Neural crest cell (in vitro differentiated cells): ENCODE measurements around the gene NR3C2. TPM values are rescaled to one million over a fixed set of nuclear protein-coding genes. Genes with fewer than 3 reads are reported as not detected.

Source experiments
- DNase-seq: peaks from one replicate; pipeline ENCODE4 v3.0.0; 2021; ENCODE audit warnings: low read depth, mixed read lengths, low spot score
- H3K27ac Mint-ChIP-seq: one replicate; pipeline ENCODE4 v1.8.0; 2021; ENCODE audit warnings: mild to moderate bottlenecking, mixed read lengths; ENCODE audit not compliant: unreplicated experiment
- H3K27me3 Mint-ChIP-seq: 2 replicates; pipeline ENCODE4 v1.8.0; 2021; ENCODE audit warnings: low read depth, mild to moderate bottlenecking, mixed read lengths
- H3K36me3 Mint-ChIP-seq: 2 replicates; pipeline ENCODE4 v1.8.0; 2021; ENCODE audit warnings: low read depth, mild to moderate bottlenecking, mixed read lengths
- H3K4me1 Mint-ChIP-seq: 2 replicates; pipeline ENCODE4 v1.8.0; 2021; ENCODE audit warnings: mixed read lengths
- H3K4me3 Mint-ChIP-seq: one replicate; pipeline ENCODE4 v1.8.0; 2021; ENCODE audit warnings: mild to moderate bottlenecking, mixed read lengths
- H3K9me3 Mint-ChIP-seq: 2 replicates; pipeline ENCODE4 v1.8.0; 2021; ENCODE audit warnings: mixed read lengths
- CTCF ChIP-seq: fragments of 200-600 bp; sonication (generic); conservative IDR thresholded peaks from 2 replicates; pipeline ENCODE4 v1.5.0; 2021; ENCODE audit warnings: antibody characterized with exemption, mild to moderate bottlenecking
- total RNA-seq: library from RNA; stranded (reverse); gene quantifications from 2 replicates; pipeline ENCODE4 v1.2.1, GENCODE V29; 2021

The NR3C2 gene
- total RNA-seq, 1 donor from 2014 or later, result 0.21 TPM

DNA sequence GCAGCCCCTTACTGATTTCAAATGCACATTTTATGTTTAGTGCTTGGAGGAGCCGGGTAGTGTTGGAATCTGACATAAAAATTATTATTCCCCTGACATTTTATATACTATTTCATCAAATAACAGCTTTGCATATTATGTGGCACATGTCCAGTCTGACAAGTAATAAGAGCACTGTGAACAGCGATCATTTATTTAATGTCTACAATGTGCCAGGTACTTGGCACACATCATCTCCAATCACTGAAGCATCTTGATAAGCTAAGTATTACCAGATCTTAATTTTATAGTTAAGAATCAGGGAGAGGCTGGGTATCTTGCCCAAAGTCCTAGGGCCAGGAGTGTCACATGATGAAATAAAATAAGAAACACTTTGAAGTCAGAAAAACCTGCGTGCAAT lies 197.2 kb downstream of the NR3C2 start:
- Mint-ChIP-seq H3K9me3 (no peaks in the 10 kb centered on the region), H3K4me1 (no peaks in the 10 kb centered on the region), H3K36me3 (no peaks in the 10 kb centered on the region), H3K27me3 (no peaks in the 10 kb centered on the region), H3K27ac (no peak overlapping the region), H3K4me3 (no peak overlapping the region)
- no peak for TF ChIP-seq CTCF
- no peak for DNase-seq

- no peak for DNase-seq
- H3K27me3 Mint-ChIP-seq, result no peaks in the 10 kb centered on the region
- H3K4me1 Mint-ChIP-seq, result no peaks in the 10 kb centered on the region
- H3K4me3 Mint-ChIP-seq, result no peak overlapping the region
- no peak for TF ChIP-seq CTCF
- no peaks in the 10 kb centered on the region for H3K9me3 Mint-ChIP-seq
- H3K36me3 Mint-ChIP-seq, result no peaks in the 10 kb centered on the region
- H3K27ac Mint-ChIP-seq, result no peak overlapping the region
Measured at GRCh38 chr4:148243837-148244236, 198.4 kb downstream of the NR3C2 start.

GRCh38 chr4:148240241-148240640 lies 202.0 kb downstream of the NR3C2 start:
- Mint-ChIP-seq H3K9me3 (no peaks in the 10 kb centered on the region), H3K27ac (no peak overlapping the region), H3K36me3 (no peaks in the 10 kb centered on the region), H3K4me1 (no peaks in the 10 kb centered on the region), H3K27me3 (no peaks in the 10 kb centered on the region), H3K4me3 (no peak overlapping the region)
- no peak for DNase-seq
- TF ChIP-seq CTCF, result no peak

DNA sequence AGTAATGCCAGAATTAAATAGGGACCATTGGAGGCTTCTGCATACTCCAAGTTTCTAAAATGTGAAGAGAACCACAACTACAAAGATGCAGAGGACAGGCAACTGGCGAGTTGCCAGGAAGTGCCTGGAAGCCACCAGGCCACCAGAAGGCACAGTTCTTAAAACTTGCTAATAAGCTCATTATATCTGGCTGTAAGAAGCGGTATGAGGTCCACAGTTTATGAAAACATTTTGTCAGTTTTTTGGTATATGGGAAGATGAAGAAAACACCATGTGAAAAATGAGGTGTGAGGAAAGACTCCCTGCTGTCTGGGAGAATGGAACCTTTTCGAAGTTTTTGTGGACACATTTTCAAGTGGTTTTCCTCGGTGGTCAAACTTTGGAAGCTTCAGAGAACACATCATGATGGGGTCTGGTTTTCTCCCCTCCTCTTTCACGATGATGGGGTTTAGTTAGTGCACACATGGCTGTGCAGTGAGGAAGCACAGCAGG lies 202.7 kb downstream of the NR3C2 start:
- Mint-ChIP-seq H3K9me3 (no peaks in the 10 kb centered on the region), H3K27ac (no peak overlapping the region), H3K4me1 (no peaks in the 10 kb centered on the region), H3K4me3 (no peak overlapping the region), H3K27me3 (no peaks in the 10 kb centered on the region), H3K36me3 (no peaks in the 10 kb centered on the region)
- no peak for TF ChIP-seq CTCF
- no peak for DNase-seq

GRCh38 chr4:148238811-148239493 lies 203.3 kb downstream of the NR3C2 start:
- H3K27ac Mint-ChIP-seq, result no peak overlapping the region
- no peaks in the 10 kb centered on the region for H3K9me3 Mint-ChIP-seq
- H3K36me3 Mint-ChIP-seq, result no peaks in the 10 kb centered on the region
- H3K4me1 Mint-ChIP-seq, result no peaks in the 10 kb centered on the region
- DNase-seq, result no peak
- H3K4me3 Mint-ChIP-seq, result no peak overlapping the region
- no peak for TF ChIP-seq CTCF
- no peaks in the 10 kb centered on the region for H3K27me3 Mint-ChIP-seq
